Medulla oblongata (tissue), 1 donor: Measurements from ENCODE around the gene MOCOS.
A peak's percentile ranks its signal among the peaks of the same experiment; 100 is the strongest.
"Not testable (repeated sequence)": the region's sequence is repeated elsewhere in the genome, so short reads cannot be mapped to it uniquely, and the experiment has no call there.

Experiments used
- DNase-seq: peaks from one replicate; pipeline ENCODE4 v3.0.0-alpha.2; 2015; ENCODE audit errors: extremely low spot score

The MOCOS gene

DNA sequence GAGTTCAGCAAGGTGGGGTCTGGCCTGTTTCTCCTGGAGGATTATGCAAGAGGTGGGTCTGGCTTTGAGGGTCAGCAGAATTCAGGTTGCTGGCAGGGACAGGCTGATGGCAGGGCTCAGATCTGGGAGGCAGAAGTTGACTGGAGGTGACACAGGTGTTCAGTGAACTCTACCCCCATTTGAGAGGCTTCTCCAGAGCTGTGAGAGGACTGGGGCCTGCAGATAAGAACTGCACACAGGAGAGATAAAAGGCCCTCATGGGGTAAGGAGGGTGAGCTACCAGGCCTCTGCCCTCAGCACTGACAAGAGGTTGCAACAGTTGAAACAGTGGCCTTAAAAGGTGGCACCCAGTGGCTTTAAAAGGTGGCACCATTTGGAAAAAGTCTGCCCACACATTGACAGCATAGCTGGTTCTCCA lies 13.1 kb downstream of the MOCOS start:
- no peak for DNase-seq

DNA sequence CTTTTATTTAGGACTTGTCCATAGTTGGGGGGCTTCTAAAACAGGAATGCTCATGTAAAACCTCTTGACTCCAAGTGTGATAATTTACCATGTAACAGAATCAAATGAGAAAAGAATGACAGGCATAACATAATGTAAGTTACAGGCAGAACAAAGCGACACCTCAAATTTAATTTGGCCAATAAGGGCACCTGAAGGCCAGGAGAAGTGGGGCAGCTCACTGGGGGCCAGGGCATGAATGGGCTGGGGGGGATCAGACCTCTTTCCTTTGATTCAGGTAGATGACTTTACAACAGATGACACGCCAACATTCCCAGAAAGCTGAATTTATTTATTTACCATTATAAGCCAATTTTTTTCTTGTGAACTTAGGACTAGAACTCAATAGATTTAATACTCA lies 14.5 kb downstream of the MOCOS start:
- no peak for DNase-seq

DNA sequence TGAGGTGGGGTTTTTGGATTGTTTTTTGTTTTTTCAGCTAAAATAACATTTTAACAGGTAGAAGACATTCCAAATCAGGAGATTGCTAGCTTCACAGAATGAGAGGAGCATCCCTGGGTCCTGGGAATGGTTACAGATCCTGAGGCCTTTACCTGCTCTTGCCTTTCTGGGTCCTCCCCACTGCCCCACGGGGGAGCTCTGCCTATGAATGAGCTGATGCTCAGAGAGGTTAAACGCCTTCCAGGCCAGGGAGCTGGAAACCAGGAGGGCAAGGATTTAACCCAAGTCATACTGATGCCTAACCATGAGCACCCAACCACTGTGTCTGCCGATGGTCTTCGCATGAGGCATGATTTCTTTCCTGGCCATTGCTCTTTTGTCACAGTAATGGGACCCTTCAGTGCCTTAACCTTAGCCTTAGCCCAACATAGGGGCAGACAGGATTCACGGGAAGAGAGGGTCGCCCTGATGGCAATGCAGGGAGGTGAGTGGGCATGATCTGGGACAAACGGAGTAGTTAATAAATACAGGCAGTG lies 16.1 kb downstream of the MOCOS start:
- DNase-seq: no peak

DNA sequence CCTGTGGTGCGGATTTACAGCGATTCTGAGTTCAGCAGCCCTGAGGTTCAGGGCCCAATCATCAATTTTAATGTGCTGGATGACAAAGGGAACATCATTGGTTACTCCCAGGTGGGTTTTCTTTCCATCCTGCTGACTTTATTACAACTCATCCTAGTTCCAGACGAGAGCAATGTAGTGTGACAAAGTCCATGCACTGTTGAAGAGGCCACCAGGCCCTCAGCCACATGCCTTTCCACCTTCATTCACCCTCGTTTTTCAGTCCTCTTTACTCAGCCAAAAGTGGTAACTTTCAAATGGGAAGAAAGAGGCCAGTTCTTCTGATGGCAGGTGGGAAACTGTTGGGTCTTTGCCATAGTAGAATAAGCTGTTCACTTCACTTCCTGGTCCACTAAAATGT lies 17.9 kb downstream of the MOCOS start:
- no peak for DNase-seq

DNA sequence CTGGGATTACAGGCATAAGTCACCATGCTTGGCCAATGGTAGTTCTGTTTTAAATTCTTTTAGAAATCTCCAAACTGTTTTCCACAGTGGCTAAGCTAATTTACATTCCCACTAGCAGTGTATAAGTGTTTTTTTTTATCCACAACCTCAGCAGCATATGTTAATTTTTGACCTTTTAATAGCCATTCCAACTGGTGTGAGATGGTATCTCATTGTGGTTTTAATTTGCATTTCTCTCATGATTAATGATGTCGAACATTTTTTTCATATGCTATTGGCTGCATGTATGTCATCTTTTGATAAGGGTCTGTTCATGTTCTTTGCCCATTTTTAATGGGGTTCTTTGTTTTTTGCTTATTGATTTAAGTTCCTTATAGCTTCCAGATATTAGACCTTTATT lies 20.0 kb downstream of the MOCOS start:
- DNase-seq: no peak

DNA sequence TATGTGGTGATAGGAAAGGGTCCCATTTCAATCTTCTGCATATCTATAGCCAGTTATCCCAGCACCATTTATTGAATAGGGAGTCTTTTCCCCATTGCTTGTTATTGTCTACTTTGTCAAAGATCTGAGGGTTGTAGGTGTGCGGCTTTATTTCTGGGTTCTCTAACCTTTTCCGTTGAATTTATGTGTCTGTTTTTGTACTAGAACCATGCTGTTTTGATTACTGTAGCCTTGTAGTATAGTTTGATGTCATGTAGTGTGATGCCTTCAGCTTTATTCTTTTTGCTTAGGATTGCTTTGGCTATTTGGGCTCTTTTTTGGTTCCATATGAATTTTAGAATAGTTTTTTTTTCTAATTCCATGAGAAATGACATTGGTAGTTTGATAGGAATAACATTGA lies 20.7 kb downstream of the MOCOS start:
- DNase-seq: not testable (repeated sequence)

DNA sequence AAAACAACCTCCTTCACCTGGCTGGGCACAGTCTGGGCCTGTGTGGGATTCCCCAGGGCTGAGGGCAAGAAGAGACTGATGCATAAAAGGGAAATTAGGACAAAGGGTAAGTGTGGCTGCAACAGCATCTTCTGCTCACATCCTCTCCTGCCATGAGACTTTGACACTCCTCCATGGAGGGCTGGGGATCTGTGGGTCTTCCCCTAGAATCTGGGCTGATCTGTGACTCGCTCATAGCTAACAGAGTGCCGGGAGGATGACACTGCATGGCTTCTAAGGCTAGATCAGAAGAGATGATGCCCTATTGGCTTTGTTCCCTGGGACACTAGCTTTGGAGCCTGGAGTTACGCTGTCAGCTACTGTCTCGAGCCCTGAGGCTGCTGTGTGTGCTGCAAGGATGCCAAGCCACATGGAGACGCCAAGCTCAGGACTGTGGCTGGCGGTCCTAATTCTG lies 24.3 kb downstream of the MOCOS start:
- peak; percentile 13 for DNase-seq

DNA sequence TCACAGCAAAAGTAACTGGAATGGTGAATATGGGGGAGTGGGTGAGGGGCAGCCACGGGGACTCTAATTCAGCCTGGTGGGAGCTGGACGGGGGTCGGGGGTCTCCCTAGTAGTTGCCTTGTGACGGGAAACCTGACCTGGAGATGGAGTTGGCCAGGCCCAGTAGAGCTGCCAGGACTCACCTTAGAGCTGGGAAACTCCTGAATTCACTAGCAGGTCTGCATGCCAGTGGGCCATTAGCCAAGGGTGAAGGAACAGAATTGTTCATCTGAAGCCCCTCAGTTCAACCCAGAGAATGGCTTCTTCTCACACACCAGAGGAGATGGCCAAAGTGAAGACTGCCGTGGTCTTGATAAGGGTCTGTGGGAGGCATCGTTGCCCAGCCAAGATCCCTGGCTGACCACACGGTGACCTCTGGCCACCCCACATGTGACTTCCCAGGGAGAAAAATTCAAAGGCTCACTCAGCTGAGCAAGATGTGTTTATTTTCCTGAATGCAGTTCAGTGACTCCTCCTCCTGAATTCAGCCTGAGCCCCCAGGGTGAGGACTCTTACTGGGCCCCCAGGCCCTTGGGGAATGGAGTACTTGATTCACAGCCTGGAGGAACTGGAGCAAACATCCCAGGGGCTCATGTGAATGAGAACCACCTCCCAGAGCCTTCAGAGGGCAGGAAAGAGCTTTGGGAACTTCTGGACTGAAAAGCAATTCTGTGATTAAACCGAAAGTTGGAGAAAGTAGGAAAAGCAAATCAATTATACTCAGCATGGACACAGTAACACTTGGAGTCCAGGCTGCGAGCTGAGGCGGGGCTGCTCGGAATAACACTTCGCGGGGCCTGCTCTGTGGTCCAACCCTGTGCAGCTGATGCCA lies 25.2 kb downstream of the MOCOS start:
- DNase-seq: peak; percentile 26

DNA sequence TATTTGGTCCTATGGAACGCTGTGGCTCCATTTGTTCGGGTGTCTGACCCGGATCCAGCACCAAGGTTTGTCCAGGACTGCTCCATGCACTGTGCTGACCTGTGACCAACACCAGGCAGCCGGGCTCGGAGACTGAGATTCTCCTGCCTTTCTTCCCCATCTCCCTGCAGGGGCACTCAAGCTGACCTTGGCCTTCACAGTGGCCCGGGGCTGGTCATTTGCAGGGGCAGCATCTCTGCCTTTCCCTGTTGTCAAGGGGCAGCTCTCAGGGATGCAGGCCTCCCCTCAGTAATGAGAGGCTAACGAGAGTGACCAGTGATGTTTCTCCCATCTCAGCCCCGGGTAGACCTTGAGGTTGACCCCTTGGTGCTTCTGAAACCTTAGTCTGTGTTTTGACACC lies 27.5 kb downstream of the MOCOS start:
- DNase-seq: no peak

DNA sequence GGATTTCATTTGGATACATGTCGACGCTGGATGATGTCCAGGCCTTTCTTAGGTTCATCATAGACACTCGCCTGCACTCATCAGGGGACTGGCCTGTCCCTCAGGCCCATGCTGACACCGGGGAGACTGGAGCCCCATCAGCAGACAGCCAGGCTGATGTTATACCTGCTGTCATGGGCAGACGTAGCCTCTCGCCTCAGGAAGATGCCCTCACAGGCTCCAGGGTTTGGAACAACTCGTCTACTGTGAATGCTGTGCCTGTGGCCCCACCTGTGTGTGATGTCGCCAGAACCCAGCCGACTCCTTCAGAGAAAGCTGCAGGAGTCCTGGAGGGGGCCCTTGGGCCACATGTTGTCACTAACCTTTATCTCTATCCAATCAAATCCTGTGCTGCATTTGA lies 28.3 kb downstream of the MOCOS start:
- no peak for DNase-seq

DNA sequence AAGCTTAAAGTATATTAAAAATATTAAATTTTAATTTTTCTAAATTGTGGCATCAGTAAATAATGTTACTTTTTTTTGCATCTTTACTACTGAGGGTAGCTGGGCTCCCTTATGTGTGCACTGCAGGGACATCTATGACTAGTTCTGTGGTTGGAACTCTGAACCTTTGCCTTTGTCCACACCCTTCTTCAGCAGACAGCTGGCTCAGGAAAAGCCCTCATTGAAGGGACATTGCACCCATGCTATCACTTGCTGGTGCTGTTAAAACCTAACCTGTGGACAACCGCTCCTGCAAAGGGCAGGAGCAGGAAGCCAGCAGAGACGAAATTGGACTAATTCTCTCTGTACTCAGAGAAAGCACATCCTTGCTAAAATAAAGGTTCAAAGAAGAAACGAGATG lies 30.1 kb downstream of the MOCOS start:
- DNase-seq: no peak

DNA sequence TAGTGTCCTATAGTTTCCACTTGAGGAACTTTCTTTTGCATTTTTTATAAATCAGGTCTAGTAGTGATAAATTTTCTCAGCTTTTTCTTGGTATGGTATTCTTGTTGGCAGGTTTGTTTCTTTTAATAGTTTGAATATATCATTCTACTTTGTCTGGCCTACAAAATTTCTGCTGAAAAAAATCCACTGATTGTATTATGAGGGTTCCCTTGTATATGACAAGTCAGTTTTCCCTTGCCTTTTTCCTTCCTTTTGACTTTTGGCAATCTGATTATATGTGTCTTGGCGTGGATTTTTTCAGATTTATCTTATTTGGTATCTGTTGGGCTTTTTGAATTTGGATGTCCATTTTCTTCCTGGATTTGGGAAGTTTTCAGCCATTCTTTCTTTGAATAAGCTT lies 41.9 kb downstream of the MOCOS start:
- DNase-seq: no peak

DNA sequence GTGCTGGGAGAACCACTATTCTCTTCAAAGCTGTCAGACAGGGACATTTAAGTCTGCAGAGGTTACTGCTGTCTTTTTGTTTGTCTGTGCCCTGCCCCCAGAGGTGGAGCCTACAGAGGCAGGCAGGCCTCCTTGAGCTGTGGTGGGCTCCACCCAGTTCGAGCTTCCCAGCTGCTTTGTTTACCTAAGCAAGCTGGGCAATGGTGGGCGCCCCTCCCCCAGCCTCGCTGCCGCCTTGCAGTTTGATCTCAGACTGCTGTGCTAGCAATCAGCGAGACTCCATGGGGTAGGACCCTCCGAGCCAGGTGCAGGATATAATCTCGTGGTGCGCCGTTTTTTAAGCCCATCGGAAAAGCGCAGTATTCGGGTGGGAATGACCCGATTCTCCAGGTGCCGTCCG lies 53.2 kb downstream of the MOCOS start:
- DNase-seq: not testable (repeated sequence)

DNA sequence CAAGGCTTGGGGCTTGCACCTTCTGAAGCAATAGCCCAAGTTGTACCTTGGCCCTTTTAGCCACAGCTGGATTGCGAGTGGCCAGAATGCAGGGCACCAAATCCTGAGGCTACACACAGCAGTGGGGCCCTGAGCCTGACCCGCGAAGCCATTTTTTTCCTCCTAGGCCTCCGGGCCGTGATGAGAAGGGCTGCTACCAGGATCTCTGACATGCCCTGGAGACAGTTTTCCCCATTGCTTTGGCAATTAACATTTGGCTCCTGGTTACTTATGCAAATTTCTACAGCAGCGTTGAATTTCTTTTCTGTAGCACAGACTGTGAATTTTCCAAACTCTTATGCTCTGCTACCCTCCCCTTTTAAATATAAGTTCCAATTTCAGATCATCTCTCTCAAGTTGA lies 54.5 kb downstream of the MOCOS start:
- DNase-seq: no peak

DNA sequence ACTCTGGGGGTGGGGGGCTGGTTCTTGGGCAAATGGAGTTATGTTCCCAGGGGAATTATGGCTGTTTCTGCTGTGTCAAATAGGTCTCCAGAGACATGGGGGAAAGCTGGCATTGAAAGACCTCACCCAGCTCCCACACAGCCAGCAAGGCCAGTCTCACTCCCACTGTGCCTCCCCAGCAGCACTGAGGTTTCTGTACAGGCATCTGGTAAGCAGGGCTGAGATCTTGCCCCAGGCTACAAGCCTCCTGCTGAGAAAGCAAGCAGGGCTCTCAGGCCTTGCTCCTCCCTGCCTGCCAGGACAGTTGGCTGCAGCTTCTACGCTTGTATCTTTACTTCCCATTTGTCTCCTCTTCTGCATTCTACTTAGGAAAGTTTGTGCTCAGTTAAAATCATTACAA lies 59.7 kb downstream of the MOCOS start:
- DNase-seq: no peak

DNA sequence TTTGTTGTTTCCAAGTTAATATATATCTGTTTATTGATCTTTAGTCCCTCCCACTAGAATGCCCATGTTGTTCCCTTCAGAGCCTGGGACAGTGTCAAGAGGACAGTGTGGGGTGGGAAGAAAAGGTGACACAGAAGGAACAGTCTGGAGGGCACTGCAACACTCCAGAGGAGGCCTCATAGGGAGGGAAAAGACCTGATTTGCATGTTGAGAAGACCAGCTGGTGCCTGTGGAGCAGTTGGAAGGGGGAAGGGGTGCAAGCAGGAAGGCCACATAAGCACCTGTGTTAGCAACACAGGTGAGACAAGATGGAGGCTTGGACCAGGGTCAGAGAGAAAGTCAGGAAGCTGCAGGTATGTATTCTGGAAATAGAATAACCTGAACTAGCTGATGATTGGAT lies 62.1 kb downstream of the MOCOS start:
- DNase-seq: no peak

DNA sequence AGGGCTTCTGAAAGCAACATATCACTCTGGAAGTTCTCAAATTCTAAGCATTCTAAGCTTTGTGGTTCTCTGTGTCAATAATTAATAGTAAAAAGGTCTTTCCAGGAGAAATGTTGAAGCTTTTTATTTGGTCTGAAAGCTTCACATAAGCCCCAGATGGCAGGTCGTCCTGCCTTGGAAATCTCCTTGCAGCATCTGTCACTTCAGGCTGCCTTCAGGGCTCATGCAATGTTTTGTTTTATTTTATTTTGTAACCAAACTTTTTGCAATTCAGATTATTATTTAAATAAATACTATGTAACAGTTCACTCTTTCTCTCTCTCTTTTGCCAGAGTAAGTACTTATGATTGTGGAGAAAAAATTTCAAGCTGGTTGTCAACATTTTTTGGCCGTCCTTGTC lies 63.5 kb downstream of the MOCOS start:
- DNase-seq: no peak

DNA sequence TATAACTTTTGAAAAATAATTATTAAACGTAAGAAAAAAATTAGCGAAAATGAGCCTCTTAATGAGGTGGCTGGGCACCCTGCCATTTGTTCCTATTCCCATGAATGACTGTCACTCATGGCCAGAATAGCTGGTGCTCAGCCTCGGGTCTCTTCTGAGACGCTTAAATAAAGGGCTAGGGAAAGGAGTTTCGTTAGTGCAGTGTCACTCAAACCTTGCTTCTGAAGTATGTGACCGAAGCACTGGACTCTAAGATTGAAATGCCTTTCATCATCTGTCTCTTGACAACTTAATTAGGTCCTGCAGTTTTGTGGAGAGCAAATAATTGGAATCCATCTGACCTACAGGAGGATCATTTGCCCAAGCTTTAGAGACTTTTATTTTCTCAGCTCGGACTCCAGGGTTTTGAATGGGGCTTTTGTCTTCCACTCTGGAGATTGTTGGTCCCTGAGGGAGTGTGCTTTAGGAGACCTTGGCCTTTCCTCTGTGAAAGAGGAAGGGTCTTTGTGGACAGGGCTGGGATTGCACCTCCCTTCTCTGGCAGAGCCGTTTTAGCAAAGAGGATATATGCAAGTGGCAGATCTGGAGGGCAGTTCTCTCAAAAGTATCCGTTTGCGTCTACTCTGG lies 67.9 kb downstream of the MOCOS start:
- no peak for DNase-seq

DNA sequence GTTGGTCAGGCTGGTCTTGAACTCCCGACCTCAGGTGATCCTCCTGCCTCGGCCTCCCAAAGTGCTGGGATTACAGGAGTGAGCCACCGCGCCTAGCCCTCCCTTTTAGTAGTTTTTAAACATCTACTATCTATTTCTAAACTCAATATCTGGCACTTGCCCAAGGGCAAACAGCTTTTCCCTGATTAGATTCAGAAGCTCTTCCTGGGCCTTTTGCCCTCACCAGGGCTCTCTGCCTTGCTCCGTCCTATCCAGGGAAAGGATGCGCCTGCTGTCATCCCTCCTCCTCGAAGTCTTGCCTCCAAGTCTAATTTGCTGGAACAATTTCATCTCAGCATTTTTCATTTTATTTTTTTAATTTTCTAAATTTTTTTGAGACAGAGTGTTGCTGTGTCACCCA lies 68.8 kb downstream of the MOCOS start:
- no peak for DNase-seq

DNA sequence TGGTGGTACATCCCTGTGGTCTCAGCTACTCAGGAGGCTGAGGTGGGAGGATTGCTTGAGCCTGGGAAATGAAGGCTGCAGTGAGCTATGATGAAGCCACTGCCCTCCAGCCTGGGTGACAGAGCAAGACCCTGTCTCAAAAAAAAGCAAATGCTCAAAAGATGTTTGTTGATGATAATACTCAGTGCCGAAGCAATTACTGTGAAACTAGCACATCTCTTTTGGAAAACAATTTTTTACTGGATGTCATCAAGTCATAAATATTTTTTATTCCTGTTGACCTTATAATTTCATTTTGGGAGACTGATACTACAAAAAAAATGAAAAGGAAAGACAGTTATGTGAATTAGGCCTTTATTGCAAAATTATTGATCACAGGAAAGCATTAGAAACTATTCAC lies 75.7 kb downstream of the MOCOS start:
- DNase-seq: no peak

DNA sequence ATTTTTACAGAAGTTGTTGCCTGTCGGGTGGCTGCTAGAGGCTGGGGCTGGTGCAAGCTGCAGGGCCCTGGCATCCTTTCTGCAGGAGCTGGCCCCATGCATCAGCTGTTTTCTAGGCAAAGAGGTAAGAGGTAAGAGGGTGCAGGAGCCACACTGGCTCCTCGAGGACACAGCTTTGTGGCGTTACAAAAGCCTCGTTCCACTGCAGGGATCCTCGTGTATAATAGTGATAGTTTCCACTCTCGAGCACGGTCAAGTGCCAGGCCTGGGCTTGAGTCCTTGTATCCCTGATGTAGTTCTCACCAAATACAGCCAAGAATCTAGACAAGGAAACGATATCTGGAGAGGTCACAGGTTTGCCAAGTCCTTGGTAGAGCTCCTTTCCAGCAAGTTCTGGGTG lies 77.0 kb downstream of the MOCOS start:
- no peak for DNase-seq

DNA sequence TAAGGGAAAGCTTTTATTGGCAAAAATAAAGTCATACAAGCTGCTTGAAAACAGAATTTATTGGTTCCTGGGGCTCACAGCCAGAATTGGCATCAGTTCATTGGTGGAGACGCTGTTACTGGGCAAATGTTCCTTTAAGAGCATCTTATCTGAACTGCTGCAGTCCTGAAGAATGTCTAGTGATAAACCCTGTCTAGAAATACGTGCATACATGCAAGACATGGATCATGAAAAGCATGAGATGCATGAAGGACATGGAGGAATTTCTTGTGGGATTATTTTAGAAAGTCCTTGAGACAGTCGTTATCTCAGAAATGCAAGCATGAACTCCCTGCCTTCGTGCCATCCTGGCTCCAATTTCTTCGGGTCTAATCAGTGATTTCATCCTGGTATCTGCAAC lies 77.7 kb downstream of the MOCOS start:
- no peak for DNase-seq

DNA sequence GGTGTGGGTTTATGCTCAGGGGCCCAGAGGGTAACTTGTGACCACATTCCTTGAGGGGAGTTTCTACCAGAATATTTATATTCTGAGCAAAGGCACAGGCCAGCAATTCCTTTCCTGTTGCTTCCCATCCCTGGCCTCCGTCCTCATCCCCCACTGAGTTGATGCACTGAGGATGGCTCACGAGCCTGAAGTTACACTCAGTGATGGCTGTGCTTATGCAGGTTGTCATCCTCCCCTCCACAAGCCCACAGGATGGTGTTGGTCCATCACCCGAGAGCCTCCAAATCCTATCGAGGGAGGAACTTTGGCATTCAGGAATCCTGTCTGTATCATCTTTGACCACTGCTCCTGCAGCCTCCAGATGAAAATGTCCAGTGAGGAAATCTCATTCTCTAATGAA lies 81.9 kb downstream of the MOCOS start:
- no peak for DNase-seq
